IPS-NIHi11 (cell line): ENCODE results near the gene KLHL3.
"Not testable (repeated sequence)": the region's sequence is repeated elsewhere in the genome, so short reads cannot be mapped to it uniquely, and the experiment has no call there.

Experiments used
- DNase-seq: peaks from one replicate; pipeline ENCODE4 v3.0.0; 2012; ENCODE audit warnings: mixed read lengths, low spot score

The KLHL3 gene

DNA sequence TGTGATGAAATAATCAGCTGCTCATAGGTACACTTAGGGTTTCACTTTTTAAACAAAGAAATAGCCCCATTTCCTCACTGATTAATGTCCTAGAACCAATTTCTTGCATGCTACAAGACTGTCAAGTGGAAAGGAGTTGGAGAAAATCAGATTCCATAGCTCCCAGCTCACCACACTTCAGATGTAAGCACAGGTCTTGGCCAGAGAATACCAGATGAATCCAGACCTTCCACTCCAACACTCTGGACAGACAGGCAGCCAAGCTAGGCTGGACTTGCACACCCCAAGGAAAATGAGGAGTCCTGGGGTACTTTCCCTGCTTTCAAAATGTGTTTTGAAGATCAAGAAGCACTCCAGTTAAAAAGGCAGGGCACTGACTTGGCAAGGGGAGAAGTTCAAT lies 68.5 kb downstream of the KLHL3 start:
- no peak for DNase-seq

DNA sequence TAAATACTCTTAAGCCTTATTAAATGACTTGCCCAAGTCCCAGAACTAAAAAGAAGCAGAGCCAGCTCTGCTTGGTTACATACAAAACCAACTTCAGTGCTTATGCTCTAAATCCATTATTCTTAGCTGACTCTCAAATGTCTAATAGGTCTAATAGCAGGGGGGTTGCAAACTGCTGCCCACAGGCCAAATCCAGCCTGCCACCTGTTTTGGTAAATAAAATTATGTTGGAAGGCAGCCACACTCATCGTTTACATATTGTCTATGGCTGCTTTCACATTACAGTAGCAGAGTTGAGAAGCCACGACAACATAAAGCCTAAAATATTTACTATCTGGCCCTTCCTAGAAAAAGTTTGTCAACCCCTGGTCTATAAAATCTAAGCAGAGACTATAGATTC lies 69.0 kb downstream of the KLHL3 start:
- no peak for DNase-seq

DNA sequence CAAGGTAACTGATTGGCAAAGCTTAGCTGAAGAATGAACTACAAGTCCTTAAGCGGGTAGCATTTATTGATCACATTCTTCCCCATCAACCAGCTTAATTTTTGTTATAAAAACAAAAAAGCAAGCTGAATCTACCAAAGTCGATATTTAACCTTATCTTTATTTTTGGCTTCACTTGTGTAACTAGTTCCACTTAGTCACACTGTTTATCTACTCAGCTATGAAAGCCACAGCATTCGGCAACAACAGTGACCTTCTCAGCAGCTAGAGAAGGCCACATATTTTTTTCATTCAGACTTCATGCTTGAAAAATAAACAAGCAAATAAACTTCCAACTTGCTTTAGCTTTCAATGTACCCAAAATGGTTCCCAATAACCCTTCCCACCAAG lies 69.4 kb downstream of the KLHL3 start:
- DNase-seq: no peak

- no peak for DNase-seq
These were observed 70.0 kb downstream of the KLHL3 start for GRCh38 chr5:137665678-137666460.

DNA sequence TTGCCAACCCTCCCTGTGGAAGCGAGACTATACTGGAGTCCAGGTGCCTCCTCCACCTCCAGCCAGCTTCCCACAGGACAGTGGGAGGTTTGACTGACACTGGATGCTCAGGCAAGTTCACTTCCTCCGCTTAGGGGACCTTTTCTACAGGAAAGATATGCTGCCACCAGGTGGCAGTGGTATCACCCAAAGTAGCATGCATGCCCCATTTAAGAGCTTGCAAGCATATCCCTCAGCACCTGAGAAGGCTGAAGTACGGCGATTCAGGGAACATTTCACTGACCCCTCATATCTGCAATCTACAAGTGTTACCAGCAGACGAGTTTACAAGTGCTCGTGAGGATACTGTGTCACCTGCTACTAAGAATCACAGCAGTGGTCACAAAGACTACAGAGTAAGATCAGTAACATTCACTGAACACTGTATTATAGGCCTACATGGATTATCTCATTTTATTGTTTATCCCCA lies 75.5 kb downstream of the KLHL3 start:
- peak; percentile 80 for DNase-seq

DNA sequence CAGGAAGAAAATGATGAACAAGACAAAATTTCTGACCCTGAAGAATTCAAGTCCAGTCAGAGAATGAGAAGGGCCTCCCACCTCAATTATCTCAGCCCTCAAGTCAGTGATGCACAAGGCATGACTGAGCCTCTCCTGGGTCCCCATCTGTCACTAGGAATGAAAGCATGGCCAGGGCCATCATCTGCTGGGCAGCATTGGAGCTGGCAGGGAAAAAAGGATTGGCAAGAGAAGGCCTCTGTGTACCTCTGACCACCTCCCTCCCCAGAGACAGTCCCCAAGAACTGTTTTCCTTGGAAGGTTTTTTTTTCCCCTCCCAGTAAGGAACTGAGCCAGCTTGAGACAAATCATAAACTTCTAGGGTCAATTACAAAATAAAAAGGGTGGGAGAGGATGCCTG lies 76.7 kb downstream of the KLHL3 start:
- no peak for DNase-seq

DNA sequence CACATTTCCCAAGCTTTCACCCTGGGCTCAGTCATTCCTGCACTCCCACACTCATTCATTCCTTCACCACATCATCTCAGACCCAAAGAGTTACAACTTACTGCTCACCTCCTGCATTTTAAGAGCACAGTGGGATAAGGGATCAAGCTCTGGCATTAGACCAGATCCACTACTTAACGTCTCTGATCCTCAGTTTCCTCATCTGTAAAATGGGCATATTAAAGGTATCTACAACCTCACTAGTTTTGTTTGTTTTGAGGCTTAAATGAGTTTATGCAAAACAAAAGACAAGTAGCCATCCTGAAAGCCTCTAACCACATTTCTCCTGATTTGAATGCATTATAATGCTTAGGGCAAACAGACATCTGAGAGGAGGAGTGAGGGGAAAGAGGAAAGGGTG lies 77.6 kb downstream of the KLHL3 start:
- DNase-seq: no peak

DNA sequence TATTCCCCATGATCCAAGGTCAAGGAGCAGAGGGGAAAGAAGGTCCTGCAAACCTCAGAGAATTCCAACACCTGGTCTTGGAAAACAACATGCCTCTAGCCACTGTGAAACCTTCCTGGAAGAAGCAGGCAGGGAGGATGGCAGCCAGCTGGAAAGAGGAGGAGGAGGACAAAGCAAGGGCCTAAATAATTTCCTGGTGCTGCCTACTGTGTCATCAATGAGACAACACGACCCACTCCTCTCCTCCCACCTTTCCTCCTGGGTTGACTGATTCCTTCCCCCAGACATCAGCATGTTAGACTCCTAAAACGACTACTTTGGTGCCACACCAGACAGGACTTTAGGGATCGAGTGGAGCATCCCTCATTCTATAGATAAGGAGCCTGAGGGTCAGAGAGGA lies 78.8 kb downstream of the KLHL3 start:
- DNase-seq: no peak

DNA sequence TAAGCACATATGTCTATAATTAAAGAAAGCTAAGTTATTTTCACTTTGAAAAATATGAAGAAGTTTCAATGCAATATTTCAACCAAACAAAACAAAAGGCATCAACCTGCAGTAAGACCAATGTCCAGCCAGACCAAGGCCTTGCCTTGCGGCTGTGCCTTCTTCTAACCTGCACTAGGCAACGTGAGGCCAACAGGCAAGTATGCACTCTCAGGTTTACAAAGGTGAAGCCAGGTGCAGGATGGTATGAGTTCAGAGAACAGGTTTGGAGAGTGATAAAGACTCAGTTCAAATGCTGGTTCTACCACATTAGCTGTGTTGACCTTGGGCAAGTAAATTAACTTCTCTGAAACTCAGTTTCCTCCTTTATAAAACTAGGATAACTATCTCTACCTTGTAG lies 79.3 kb downstream of the KLHL3 start:
- DNase-seq: no peak

- no peak for DNase-seq
These were observed 84.9 kb downstream of the KLHL3 start for GRCh38 chr5:137651022-137651421.

DNA sequence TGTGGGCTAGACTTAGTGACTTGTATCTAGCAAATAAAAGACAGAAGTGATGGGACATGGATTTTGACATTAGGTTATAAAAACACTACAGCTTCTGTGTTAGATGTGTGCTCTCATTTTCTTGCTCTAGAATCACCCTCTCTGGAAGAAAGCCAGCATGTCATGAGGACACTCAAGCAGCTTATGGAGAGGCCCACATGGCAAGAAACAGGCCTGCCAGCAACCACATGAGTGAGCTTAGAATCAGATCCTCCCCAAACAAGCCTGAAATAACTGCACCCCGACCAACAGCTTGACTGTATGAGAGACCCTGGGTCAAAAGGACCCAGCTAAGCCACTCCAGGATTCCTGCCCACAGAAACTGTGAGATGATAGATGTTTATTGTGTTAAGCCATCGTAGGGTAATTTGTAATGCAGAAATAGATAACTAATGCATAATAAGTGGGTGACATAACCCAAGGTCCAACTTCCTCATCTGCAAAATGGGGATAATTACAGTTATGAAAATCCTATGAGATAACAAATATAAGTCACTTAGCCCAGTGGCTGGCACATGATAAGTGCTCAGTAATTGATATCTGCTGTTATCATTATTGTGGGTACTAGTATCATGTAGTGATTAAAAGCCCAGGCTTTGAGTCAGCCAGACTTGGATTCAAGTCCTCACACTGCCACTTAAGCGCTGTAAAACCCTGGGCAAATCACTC lies 86.5 kb downstream of the KLHL3 start:
- no peak for DNase-seq

DNA sequence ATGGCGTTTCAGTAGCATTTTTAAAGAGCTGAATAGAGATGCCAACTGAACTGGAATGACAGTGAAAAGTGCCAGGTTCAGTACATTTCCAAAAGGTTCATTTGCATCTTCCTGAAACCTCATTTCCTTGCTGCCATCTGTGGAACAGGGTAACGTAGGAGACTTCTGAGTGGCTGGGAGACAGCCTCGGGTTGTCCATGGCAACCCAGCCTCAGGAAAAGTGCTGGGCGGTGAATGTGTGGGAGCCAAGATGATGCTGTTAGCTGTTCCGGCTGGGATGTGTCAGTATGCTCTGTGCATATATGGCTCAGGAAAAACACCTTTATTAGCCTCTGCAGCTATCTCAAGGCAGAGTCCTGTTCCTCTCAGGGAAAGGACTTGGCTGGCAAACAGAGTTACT lies 87.5 kb downstream of the KLHL3 start:
- DNase-seq: no peak

DNA sequence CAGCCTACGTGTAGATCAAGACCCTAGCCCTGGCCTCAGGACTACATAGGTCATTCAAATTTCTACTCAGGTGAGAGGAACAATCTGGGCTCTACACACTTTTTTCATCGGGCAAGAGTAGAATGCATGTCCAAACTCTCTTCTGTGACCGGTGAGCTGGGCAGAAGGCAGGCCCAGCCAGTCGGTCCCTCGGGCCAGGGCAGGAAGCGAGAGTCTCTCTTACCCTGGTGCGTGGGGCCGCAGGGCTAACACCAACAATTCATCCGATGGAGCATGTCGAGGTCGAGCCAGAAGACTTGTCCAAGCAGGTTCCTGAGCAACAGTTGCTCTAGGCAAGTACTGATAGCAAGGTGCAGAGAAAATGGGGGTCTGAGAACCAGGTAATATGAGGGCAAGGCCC lies 88.5 kb downstream of the KLHL3 start:
- no peak for DNase-seq

DNA sequence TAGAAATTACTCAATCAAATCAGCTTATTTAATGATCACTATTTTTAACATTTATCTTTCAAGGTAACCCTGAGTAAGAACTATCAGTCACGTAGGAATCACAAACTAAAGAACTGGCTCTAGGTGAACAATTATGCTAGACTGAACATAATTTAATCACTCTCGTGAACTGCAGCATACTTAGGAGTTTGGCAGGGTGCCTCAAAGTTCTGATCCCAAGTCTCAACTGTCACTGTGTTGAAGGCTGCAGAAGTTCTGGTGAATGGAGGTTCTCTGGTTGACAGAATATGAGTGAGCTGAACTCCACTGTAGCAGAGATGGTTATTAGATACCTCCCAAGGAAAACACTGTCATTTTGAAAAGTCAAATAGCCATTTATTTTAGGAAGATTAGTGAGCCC lies 89.1 kb downstream of the KLHL3 start:
- no peak for DNase-seq

DNA sequence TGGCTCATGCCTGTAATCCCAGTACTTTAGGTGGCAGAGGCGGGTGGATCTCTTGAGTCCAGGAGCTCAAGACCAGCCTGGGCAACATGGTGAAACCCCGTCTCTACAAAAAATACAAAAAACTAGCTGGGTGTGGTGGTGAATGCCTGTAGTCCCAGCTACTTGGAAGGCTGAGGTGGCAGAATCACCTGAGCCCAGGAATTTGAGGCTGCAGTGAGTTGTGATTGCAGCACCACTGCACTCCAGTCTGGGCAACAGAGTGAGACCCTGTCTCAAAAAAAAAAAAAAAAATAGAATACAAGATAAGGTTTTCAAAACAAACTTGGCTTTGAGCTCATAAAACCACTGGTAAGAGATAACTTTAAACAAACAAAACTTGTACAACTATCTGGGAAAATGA lies 92.8 kb downstream of the KLHL3 start:
- not testable (repeated sequence) for DNase-seq

DNA sequence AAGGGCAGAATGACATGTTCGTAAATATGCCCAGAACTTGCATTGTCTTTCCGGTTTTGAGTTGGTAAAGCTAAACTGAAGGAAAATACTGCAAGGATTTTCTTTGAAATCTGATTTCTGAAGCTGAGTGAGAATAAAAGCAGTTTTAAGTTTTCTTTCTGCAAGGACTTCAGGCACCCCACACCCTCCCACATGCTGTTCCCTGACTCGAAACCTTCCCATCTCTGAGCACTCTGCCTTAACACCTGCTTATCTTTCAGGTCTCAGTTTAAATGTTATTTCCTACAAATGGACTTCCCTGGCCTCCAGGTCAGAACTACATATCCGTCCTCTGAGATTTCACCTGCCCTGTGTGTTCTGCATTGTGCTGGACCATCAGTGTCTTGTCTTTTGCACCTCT lies 93.8 kb downstream of the KLHL3 start:
- no peak for DNase-seq

- no peak for DNase-seq
These were observed 94.7 kb downstream of the KLHL3 start for GRCh38 chr5:137641148-137641547.

DNA sequence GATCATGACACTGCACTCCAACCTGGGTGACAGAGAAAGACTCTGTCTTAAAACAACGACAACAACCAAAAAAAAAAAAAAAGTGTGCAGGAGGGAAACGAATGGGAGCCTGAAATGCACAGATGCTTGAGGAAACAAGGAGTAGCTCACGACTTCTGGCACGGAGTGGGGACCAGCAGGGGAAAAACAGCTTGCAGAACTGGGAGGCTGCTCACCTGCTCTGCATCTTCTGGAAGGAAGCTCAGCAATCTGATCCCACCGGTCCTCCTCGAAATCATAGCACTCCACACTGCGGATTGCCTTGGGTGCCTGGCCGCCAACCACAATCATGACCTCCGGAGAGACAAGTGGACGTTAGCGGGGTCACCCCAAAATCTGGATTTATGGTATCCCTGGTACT lies 96.2 kb downstream of the KLHL3 start:
- no peak for DNase-seq

GRCh38 chr5:137638841-137639240 lies 97.0 kb downstream of the KLHL3 start:
- DNase-seq: no peak

- DNase-seq: no peak
These were observed 98.8 kb downstream of the KLHL3 start for GRCh38 chr5:137636830-137637714.

DNA sequence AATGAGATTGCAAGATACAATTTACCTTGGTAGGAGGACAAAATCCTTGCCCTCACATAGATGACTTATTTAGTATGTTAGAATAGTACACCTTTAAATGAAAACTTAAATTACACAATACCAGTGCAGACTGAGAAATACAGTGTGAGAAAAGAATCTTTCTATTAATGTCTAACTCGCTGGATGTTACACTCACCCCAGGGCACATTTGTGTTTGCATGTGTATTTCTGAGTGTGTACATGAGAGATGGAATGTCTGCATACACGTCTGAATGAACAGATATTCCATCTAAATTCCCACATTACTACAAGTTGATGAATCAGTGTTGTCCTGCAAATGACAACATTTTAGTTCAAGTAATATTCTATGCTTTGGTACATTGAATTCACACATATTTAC lies 99.8 kb downstream of the KLHL3 start:
- DNase-seq: no peak

DNA sequence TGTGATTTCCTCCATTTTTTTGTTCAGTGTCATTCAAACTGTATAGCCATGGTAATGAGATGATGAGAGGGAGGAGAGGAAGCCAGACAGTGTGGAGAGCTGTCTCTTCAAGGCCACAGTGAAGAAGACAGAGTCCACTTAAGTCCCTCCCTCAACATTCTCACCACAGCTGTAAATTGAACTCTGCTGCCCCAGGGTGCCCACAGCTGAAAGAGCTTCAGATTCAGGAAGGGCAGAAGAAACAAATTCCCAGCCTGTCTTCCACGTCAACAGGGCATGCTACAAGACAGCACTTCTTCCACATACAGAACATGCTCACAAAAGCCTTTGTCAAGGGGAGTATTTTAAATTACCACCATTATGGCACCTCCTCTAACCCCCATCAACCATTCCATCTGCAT lies 100.4 kb downstream of the KLHL3 start:
- no peak for DNase-seq

DNA sequence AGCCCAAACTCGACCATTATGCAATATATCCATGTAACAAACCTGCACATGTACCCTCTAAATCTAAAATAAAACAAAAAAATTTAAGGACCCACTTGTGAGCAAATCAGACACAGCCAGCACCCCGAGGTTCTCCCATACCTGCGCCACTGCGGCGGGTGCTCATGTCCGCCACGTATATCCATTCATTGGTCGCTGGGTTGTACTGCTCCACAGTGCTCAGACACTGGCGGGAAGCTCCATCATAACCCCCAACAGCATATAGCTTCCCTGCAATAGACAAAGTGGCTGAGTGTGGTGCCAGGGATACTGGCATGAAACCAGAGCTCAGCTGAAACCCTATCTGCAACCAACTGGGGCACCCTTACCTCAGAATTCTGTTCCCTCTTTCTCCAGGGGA lies 102.0 kb downstream of the KLHL3 start:
- no peak for DNase-seq
